Activated naive CD8-positive, alpha-beta T cell treated with anti-CD3 and anti-CD28 coated beads, Interleukin-2, amount 10 ng/mL, durations not matched to agents 7 days and 5 days (primary cell): Measurements from ENCODE around the gene WWTR1. TPM values are rescaled to one million over a fixed set of nuclear protein-coding genes. Genes with fewer than 3 reads are reported as not detected.

Experiments
- ATAC-seq: fragments of 150-1000 bp; cut with Tn5 transposase; one replicate; pipeline ENCODE4 v1.10.0; 2021; ENCODE audit warnings: low read depth, moderate library complexity
- POLR2A ChIA-PET: fragments of 350-600 bp; sonication (Branson Sonifier 250); formaldehyde crosslinking; loops from one replicate; lab custom pipeline; 2021; ENCODE audit warnings: antibody characterized with exemption; lab: Charles Lee
- DNase-seq: peaks from one replicate; pipeline ENCODE4 v3.0.0; 2021
- H3K27ac Mint-ChIP-seq: one replicate; pipeline ENCODE4 v1.8.0; 2022; ENCODE audit warnings: mild to moderate bottlenecking, mixed read lengths
- H3K27me3 Mint-ChIP-seq: one replicate; pipeline ENCODE4 v1.8.0; 2022; ENCODE audit warnings: mild to moderate bottlenecking, moderate library complexity, mixed read lengths
- H3K36me3 Mint-ChIP-seq: one replicate; pipeline ENCODE4 v1.8.0; 2021; ENCODE audit warnings: mild to moderate bottlenecking, mixed read lengths
- H3K4me1 Mint-ChIP-seq: one replicate; pipeline ENCODE4 v1.8.0; 2021; ENCODE audit warnings: mixed read lengths
- H3K4me3 Mint-ChIP-seq: one replicate; pipeline ENCODE4 v1.8.0; 2022; ENCODE audit warnings: mild to moderate bottlenecking, moderate library complexity, mixed read lengths
- H3K9me3 Mint-ChIP-seq: one replicate; pipeline ENCODE4 v1.8.0; 2021; ENCODE audit warnings: mixed read lengths
- total RNA-seq, 2 experiments: library from RNA; stranded (reverse); gene quantifications; one replicate each; pipeline ENCODE4 v1.2.3, GENCODE V29; 2021

WWTR1 gene
- total RNA-seq, 2 experiments from 2014 or later: 0.55 to 0.79 TPM

GRCh38 chr3:149572796-149573414 lies 84.9 kb downstream of the WWTR1 start:
- ATAC-seq (no peak), DNase-seq (no peak)
- POLR2A ChIA-PET: no interaction called here
- Mint-ChIP-seq H3K9me3 (peaks cover 6% of the 10 kb centered on the region), H3K36me3 (peaks cover 7% of the 10 kb centered on the region), H3K27me3 (peaks cover 6% of the 10 kb centered on the region), H3K4me1 (peaks cover 13% of the 10 kb centered on the region), H3K27ac (no peak overlapping the region), H3K4me3 (no peak overlapping the region)

GRCh38 chr3:149571381-149571780 lies 86.4 kb downstream of the WWTR1 start:
- no peak overlapping the region for H3K27ac Mint-ChIP-seq
- POLR2A ChIA-PET: no interaction called here
- H3K4me3 Mint-ChIP-seq: no peak overlapping the region
- H3K27me3 Mint-ChIP-seq: peaks cover 13% of the 10 kb centered on the region
- peaks cover 7% of the 10 kb centered on the region for H3K36me3 Mint-ChIP-seq
- H3K9me3 Mint-ChIP-seq: peaks cover 6% of the 10 kb centered on the region
- DNase-seq: no peak
- peaks cover 12% of the 10 kb centered on the region for H3K4me1 Mint-ChIP-seq
- no peak for ATAC-seq

GRCh38 chr3:149570016-149570415 lies 87.8 kb downstream of the WWTR1 start:
- H3K36me3 Mint-ChIP-seq: peaks cover 7% of the 10 kb centered on the region
- DNase-seq (no peak), ATAC-seq (no peak)
- no peak overlapping the region for H3K4me3 Mint-ChIP-seq
- POLR2A ChIA-PET: no interaction called here
- H3K27me3 Mint-ChIP-seq: peaks cover 17% of the 10 kb centered on the region
- H3K9me3 Mint-ChIP-seq: peaks cover 6% of the 10 kb centered on the region
- H3K27ac Mint-ChIP-seq: no peak overlapping the region
- H3K4me1 Mint-ChIP-seq: peaks cover 7% of the 10 kb centered on the region

- H3K27ac Mint-ChIP-seq: no peak overlapping the region
- peaks cover 2% of the 10 kb centered on the region for H3K4me1 Mint-ChIP-seq
- ATAC-seq (no peak), DNase-seq (no peak)
- POLR2A ChIA-PET: no interaction called here
- H3K27me3 Mint-ChIP-seq: peaks cover 22% of the 10 kb centered on the region
- H3K4me3 Mint-ChIP-seq: no peak overlapping the region
- H3K36me3 Mint-ChIP-seq: no peaks in the 10 kb centered on the region
- no peaks in the 10 kb centered on the region for H3K9me3 Mint-ChIP-seq
Observed at GRCh38 chr3:149567381-149567780, 90.4 kb downstream of the WWTR1 start.

- no peak for DNase-seq
- H3K4me3 Mint-ChIP-seq: no peak overlapping the region
- POLR2A ChIA-PET: interaction anchor here (0.7 kb wide), 1 partner anchor 36 kb away, joined by 4 read pairs; no protein-coding TSS in a partner anchor
- peaks cover 22% of the 10 kb centered on the region for H3K27me3 Mint-ChIP-seq
- no peaks in the 10 kb centered on the region for H3K36me3 Mint-ChIP-seq
- H3K27ac Mint-ChIP-seq: no peak overlapping the region
- no peaks in the 10 kb centered on the region for H3K9me3 Mint-ChIP-seq
- ATAC-seq: no peak
- H3K4me1 Mint-ChIP-seq: peaks cover 2% of the 10 kb centered on the region
Observed at GRCh38 chr3:149566292-149566975, 91.4 kb downstream of the WWTR1 start.

GRCh38 chr3:149564079-149564478 lies 93.7 kb downstream of the WWTR1 start:
- no peak overlapping the region for H3K4me3 Mint-ChIP-seq
- H3K27ac Mint-ChIP-seq: no peak overlapping the region
- peaks cover 24% of the 10 kb centered on the region for H3K27me3 Mint-ChIP-seq
- no peak for ATAC-seq
- H3K36me3 Mint-ChIP-seq: no peaks in the 10 kb centered on the region
- no peak for DNase-seq
- no peaks in the 10 kb centered on the region for H3K4me1 Mint-ChIP-seq
- H3K9me3 Mint-ChIP-seq: no peaks in the 10 kb centered on the region
- POLR2A ChIA-PET: no interaction called here

GRCh38 chr3:149563114-149563513 lies 94.7 kb downstream of the WWTR1 start:
- no peak for DNase-seq
- no peak overlapping the region for H3K4me3 Mint-ChIP-seq
- POLR2A ChIA-PET: no interaction called here
- ATAC-seq: no peak
- H3K9me3 Mint-ChIP-seq: no peaks in the 10 kb centered on the region
- H3K27ac Mint-ChIP-seq: no peak overlapping the region
- H3K4me1 Mint-ChIP-seq: no peaks in the 10 kb centered on the region
- H3K27me3 Mint-ChIP-seq: peaks cover 21% of the 10 kb centered on the region
- no peaks in the 10 kb centered on the region for H3K36me3 Mint-ChIP-seq

GRCh38 chr3:149560617-149561016 lies 97.2 kb downstream of the WWTR1 start:
- ATAC-seq (no peak), DNase-seq (no peak)
- POLR2A ChIA-PET: no interaction called here
- no peak overlapping the region for H3K27ac Mint-ChIP-seq
- no peaks in the 10 kb centered on the region for H3K36me3 Mint-ChIP-seq
- no peaks in the 10 kb centered on the region for H3K4me1 Mint-ChIP-seq
- no peak overlapping the region for H3K4me3 Mint-ChIP-seq
- peaks cover 7% of the 10 kb centered on the region for H3K27me3 Mint-ChIP-seq
- H3K9me3 Mint-ChIP-seq: no peaks in the 10 kb centered on the region

GRCh38 chr3:149560001-149560400 lies 97.8 kb downstream of the WWTR1 start:
- Mint-ChIP-seq H3K4me3 (no peak overlapping the region), H3K36me3 (no peaks in the 10 kb centered on the region), H3K4me1 (no peaks in the 10 kb centered on the region), H3K27me3 (peaks cover 8% of the 10 kb centered on the region), H3K27ac (no peak overlapping the region), H3K9me3 (no peaks in the 10 kb centered on the region)
- POLR2A ChIA-PET: no interaction called here
- DNase-seq: no peak
- no peak for ATAC-seq

- no peak for ATAC-seq
- Mint-ChIP-seq H3K9me3 (no peaks in the 10 kb centered on the region), H3K4me1 (no peaks in the 10 kb centered on the region), H3K27ac (no peak overlapping the region), H3K4me3 (no peak overlapping the region), H3K36me3 (no peaks in the 10 kb centered on the region), H3K27me3 (peaks cover 11% of the 10 kb centered on the region)
- POLR2A ChIA-PET: no interaction called here
- no peak for DNase-seq
Observed at GRCh38 chr3:149559525-149559924, 98.3 kb downstream of the WWTR1 start.

GRCh38 chr3:149555927-149556326 lies 101.9 kb downstream of the WWTR1 start:
- H3K36me3 Mint-ChIP-seq: no peaks in the 10 kb centered on the region
- H3K4me3 Mint-ChIP-seq: no peak overlapping the region
- POLR2A ChIA-PET: no interaction called here
- no peaks in the 10 kb centered on the region for H3K9me3 Mint-ChIP-seq
- ATAC-seq: no peak
- H3K27ac Mint-ChIP-seq: no peak overlapping the region
- DNase-seq: no peak
- peaks cover 30% of the 10 kb centered on the region for H3K27me3 Mint-ChIP-seq
- no peaks in the 10 kb centered on the region for H3K4me1 Mint-ChIP-seq

GRCh38 chr3:149554826-149555225 lies 103.0 kb downstream of the WWTR1 start:
- DNase-seq: no peak
- H3K36me3 Mint-ChIP-seq: no peaks in the 10 kb centered on the region

GRCh38 chr3:149553781-149554451 lies 103.9 kb downstream of the WWTR1 start:
- ATAC-seq (no peak), DNase-seq (no peak)
- H3K4me3 Mint-ChIP-seq: no peak overlapping the region
- H3K4me1 Mint-ChIP-seq: no peaks in the 10 kb centered on the region
- no peaks in the 10 kb centered on the region for H3K9me3 Mint-ChIP-seq
- peaks cover 32% of the 10 kb centered on the region for H3K27me3 Mint-ChIP-seq
- no peaks in the 10 kb centered on the region for H3K36me3 Mint-ChIP-seq
- no peak overlapping the region for H3K27ac Mint-ChIP-seq
- POLR2A ChIA-PET: no interaction called here

More at GRCh38 chr3:149554826-149555225, 103.0 kb downstream of the WWTR1 start:
- no peak overlapping the region for H3K4me3 Mint-ChIP-seq
- no peak for ATAC-seq
- no peaks in the 10 kb centered on the region for H3K9me3 Mint-ChIP-seq
- H3K27me3 Mint-ChIP-seq: peaks cover 28% of the 10 kb centered on the region
- H3K4me1 Mint-ChIP-seq: no peaks in the 10 kb centered on the region
- POLR2A ChIA-PET: no interaction called here
- no peak overlapping the region for H3K27ac Mint-ChIP-seq

- DNase-seq: no peak
- peaks cover 39% of the 10 kb centered on the region for H3K27me3 Mint-ChIP-seq
- H3K9me3 Mint-ChIP-seq: no peaks in the 10 kb centered on the region
- H3K4me3 Mint-ChIP-seq: no peak overlapping the region
- no peak for ATAC-seq
- no peak overlapping the region for H3K27ac Mint-ChIP-seq
- H3K36me3 Mint-ChIP-seq: no peaks in the 10 kb centered on the region
- no peaks in the 10 kb centered on the region for H3K4me1 Mint-ChIP-seq
- POLR2A ChIA-PET: no interaction called here
Observed at GRCh38 chr3:149552700-149553099, 105.1 kb downstream of the WWTR1 start.
